DMS153 treated with DMSO at 0.1 percent for 48 hours (cell line): ENCODE measurements around the gene GPR17.

ENCODE experiments used
- DNase-seq: peaks from one replicate; lab custom pipeline; 2025; ENCODE audit not compliant: unreplicated experiment; lab: John Stamatoyannopoulos, UW

Gene GPR17

GRCh38 chr2:127685410-127686080 lies 39.6 kb downstream of the GPR17 start:
- DNase-seq = no peak

GRCh38 chr2:127688405-127688804 lies 42.5 kb downstream of the GPR17 start:
- no peak for DNase-seq

GRCh38 chr2:127690696-127691095 lies 44.7 kb downstream of the GPR17 start:
- DNase-seq = no peak

- DNase-seq = no peak
Observed at GRCh38 chr2:127694986-127695385, 49.0 kb downstream of the GPR17 start.

- peak; percentile 13 for DNase-seq
Observed at GRCh38 chr2:127695491-127696472, 49.8 kb downstream of the GPR17 start.

GRCh38 chr2:127697482-127698180 lies 51.7 kb downstream of the GPR17 start:
- no peak for DNase-seq

GRCh38 chr2:127698553-127699355 lies 52.8 kb downstream of the GPR17 start:
- no peak for DNase-seq

- peak; percentile 40 for DNase-seq
Observed at GRCh38 chr2:127700527-127701192, 54.7 kb downstream of the GPR17 start.

- peak; percentile 87 for DNase-seq
Observed at GRCh38 chr2:127701193-127701650, 55.3 kb downstream of the GPR17 start, which contains the start of gene SFT2D3. Gene SFT2D3 (plus strand): TSS chr2:127701497. CDS start chr2:127701529, 32 bp downstream.

GRCh38 chr2:127701651-127702394 lies 55.9 kb downstream of the GPR17 start:
- peak; percentile 31 for DNase-seq
